ENCODE data around the gene WDR82. TPM values are rescaled to one million over a fixed set of nuclear protein-coding genes. Genes with fewer than 3 reads are reported as not detected.

Gene WDR82
- total and polyA plus RNA-seq, 4 donors: 27.9 to 72.4 (median 44.9) TPM

- H3K4me1 ChIP-seq (ENCODE audit: control insufficient read depth in 1 of 2, insufficient read depth in 2 of 2, low read length in 2 of 2): no peaks in the 10 kb centered on the region
- DNase-seq (peak in 1 of 2 donors; percentile 72), ATAC-seq (ENCODE audit: low FRiP score) (peak; percentile 5)
- H3K9me3 ChIP-seq (ENCODE audit: control insufficient read depth, low read length): no peaks in the 10 kb centered on the region
- 98 to 100% methylated on average over 1 of the region's 1 CpG for WGBS, 2 donors
- no peaks in the 10 kb centered on the region for H3K27me3 ChIP-seq (ENCODE audit: control insufficient read depth in 1 of 2, insufficient read depth in 2 of 2, low read length in 1 of 2)
- intact Hi-C loops (cut with DNase I): no loop called here
- no peak overlapping the region for H3K4me3 ChIP-seq (ENCODE audit: low read length in 2 of 2)
- no peak overlapping the region for H3K27ac ChIP-seq (ENCODE audit: low read depth in 1 of 2, low read length in 2 of 2)
- H3K36me3 ChIP-seq (ENCODE audit: control insufficient read depth in 1 of 2, insufficient read depth in 2 of 2, low read length in 1 of 2): no peaks in the 10 kb centered on the region
These were observed 38.2 kb downstream of the WDR82 start for GRCh38 chr3:52240059-52240885.

GRCh38 chr3:52238761-52239701, 39.4 kb downstream of the WDR82 start, which contains the start of gene TWF2:
Gene TWF2 (minus strand): TSS chr3:52239158. CDS start chr3:52239016, 142 bp downstream.
- Histone ChIP-seq H3K27ac (ENCODE audit: low read depth in 1 of 2, low read length in 2 of 2) (peak within 1 kb of the TSS in 1 of 2 donors; percentile 50), H3K36me3 (ENCODE audit: control insufficient read depth in 1 of 2, insufficient read depth in 2 of 2, low read length in 1 of 2) (no peaks in the 10 kb centered on the region), H3K27me3 (ENCODE audit: control insufficient read depth in 1 of 2, insufficient read depth in 2 of 2, low read length in 1 of 2) (no peaks in the 10 kb centered on the region), H3K4me1 (ENCODE audit: control insufficient read depth in 1 of 2, insufficient read depth in 2 of 2, low read length in 2 of 2) (no peaks in the 10 kb centered on the region), H3K9me3 (ENCODE audit: control insufficient read depth, low read length) (no peaks in the 10 kb centered on the region), H3K4me3 (ENCODE audit: low read length in 2 of 2) (peak within 1 kb of the TSS; percentile 52 to 89)
- WGBS, 2 donors: 0 to 1% methylated on average over 66 to 92 of the region's 92 CpGs
- ATAC-seq (ENCODE audit: low FRiP score) (peak; percentile 93), DNase-seq (peak; percentile 87 to 94)
- intact Hi-C loops (cut with DNase I): loop anchor here (5.0 kb wide), 2 partner anchors 38 to 48 kb away; partner anchors contain the start of genes GLYCTK (in 1 of the 2) and WDR82 (in 1 of the 2)

- Histone ChIP-seq H3K4me3 (ENCODE audit: low read length in 2 of 2) (peak overlapping the region; percentile 52 to 89), H3K27ac (ENCODE audit: low read depth in 1 of 2, low read length in 2 of 2) (peak overlapping the region in 1 of 2 donors; percentile 45), H3K36me3 (ENCODE audit: control insufficient read depth in 1 of 2, insufficient read depth in 2 of 2, low read length in 1 of 2) (no peaks in the 10 kb centered on the region), H3K27me3 (ENCODE audit: control insufficient read depth in 1 of 2, insufficient read depth in 2 of 2, low read length in 1 of 2) (no peaks in the 10 kb centered on the region), H3K9me3 (ENCODE audit: control insufficient read depth, low read length) (no peaks in the 10 kb centered on the region), H3K4me1 (ENCODE audit: control insufficient read depth in 1 of 2, insufficient read depth in 2 of 2, low read length in 2 of 2) (no peaks in the 10 kb centered on the region)
- DNase-seq (peak in 1 of 2 donors; percentile 46), ATAC-seq (ENCODE audit: low FRiP score) (peak; percentile 5)
- WGBS, 2 donors: 9 to 10% methylated on average over 11 of the region's 11 CpGs
- intact Hi-C loops (cut with DNase I): loop anchor here (5.0 kb wide), 2 partner anchors 39 to 49 kb away; partner anchors contain the start of genes GLYCTK (in 1 of the 2) and WDR82 (in 1 of the 2)
These were observed 40.2 kb downstream of the WDR82 start for GRCh38 chr3:52238193-52238760.

- Histone ChIP-seq H3K4me1 (ENCODE audit: control insufficient read depth in 1 of 2, insufficient read depth in 2 of 2, low read length in 2 of 2) (no peaks in the 10 kb centered on the region), H3K9me3 (ENCODE audit: control insufficient read depth, low read length) (no peaks in the 10 kb centered on the region), H3K36me3 (ENCODE audit: control insufficient read depth in 1 of 2, insufficient read depth in 2 of 2, low read length in 1 of 2) (no peaks in the 10 kb centered on the region), H3K27ac (ENCODE audit: low read depth in 1 of 2, low read length in 2 of 2) (peak overlapping the region in 1 of 2 donors; percentile 45), H3K27me3 (ENCODE audit: control insufficient read depth in 1 of 2, insufficient read depth in 2 of 2, low read length in 1 of 2) (no peaks in the 10 kb centered on the region), H3K4me3 (ENCODE audit: low read length in 2 of 2) (peak overlapping the region in 1 of 2 donors; percentile 89)
- DNase-seq (peak; percentile 92 to 94), ATAC-seq (ENCODE audit: low FRiP score) (peak; percentile 82)
- intact Hi-C loops (cut with DNase I): loop anchor here (5.0 kb wide), 2 partner anchors 40 to 50 kb away; partner anchors contain the start of genes GLYCTK (in 1 of the 2) and WDR82 (in 1 of the 2)
- WGBS, 2 donors: 1 to 2% methylated on average over 8 of the region's 8 CpGs
These were observed 40.7 kb downstream of the WDR82 start for GRCh38 chr3:52237657-52238172.

GRCh38 chr3:52237006-52237656, 41.3 kb downstream of the WDR82 start:
- ATAC-seq (ENCODE audit: low FRiP score): no peak
- no peaks in the 10 kb centered on the region for H3K9me3 ChIP-seq (ENCODE audit: control insufficient read depth, low read length)
- H3K4me1 ChIP-seq (ENCODE audit: control insufficient read depth in 1 of 2, insufficient read depth in 2 of 2, low read length in 2 of 2): no peaks in the 10 kb centered on the region
- WGBS, 2 donors: 82 to 86% methylated on average over 6 of the region's 6 CpGs
- H3K4me3 ChIP-seq (ENCODE audit: low read length in 2 of 2): no peak overlapping the region
- intact Hi-C loops (cut with DNase I): loop anchor here (5.0 kb wide), 2 partner anchors 40 to 50 kb away; partner anchors contain the start of genes GLYCTK (in 1 of the 2) and WDR82 (in 1 of the 2)
- H3K27me3 ChIP-seq (ENCODE audit: control insufficient read depth in 1 of 2, insufficient read depth in 2 of 2, low read length in 1 of 2): no peaks in the 10 kb centered on the region
- peak overlapping the region in 1 of 2 donors; percentile 20 for H3K27ac ChIP-seq (ENCODE audit: low read depth in 1 of 2, low read length in 2 of 2)
- DNase-seq: no peak
- no peaks in the 10 kb centered on the region for H3K36me3 ChIP-seq (ENCODE audit: control insufficient read depth in 1 of 2, insufficient read depth in 2 of 2, low read length in 1 of 2)

- Histone ChIP-seq H3K4me1 (ENCODE audit: control insufficient read depth in 1 of 2, insufficient read depth in 2 of 2, low read length in 2 of 2) (no peaks in the 10 kb centered on the region), H3K27ac (ENCODE audit: low read depth in 1 of 2, low read length in 2 of 2) (no peak overlapping the region), H3K27me3 (ENCODE audit: control insufficient read depth in 1 of 2, insufficient read depth in 2 of 2, low read length in 1 of 2) (no peaks in the 10 kb centered on the region), H3K9me3 (ENCODE audit: control insufficient read depth, low read length) (no peaks in the 10 kb centered on the region), H3K4me3 (ENCODE audit: low read length in 2 of 2) (no peak overlapping the region), H3K36me3 (ENCODE audit: control insufficient read depth in 1 of 2, insufficient read depth in 2 of 2, low read length in 1 of 2) (no peaks in the 10 kb centered on the region)
- intact Hi-C loops (cut with DNase I): loop anchor here (5.0 kb wide), 2 partner anchors 41 to 51 kb away; partner anchors contain the start of genes GLYCTK (in 1 of the 2) and WDR82 (in 1 of the 2)
- ATAC-seq (ENCODE audit: low FRiP score) (no peak), DNase-seq (peak in 1 of 2 donors; percentile 46)
- 71% methylated on average over 5 of the region's 5 CpGs for WGBS, 2 donors
These were observed 42.0 kb downstream of the WDR82 start for GRCh38 chr3:52236424-52236886.

GRCh38 chr3:52234516-52235447, 43.7 kb downstream of the WDR82 start:
- DNase-seq (peak; percentile 36), ATAC-seq (ENCODE audit: low FRiP score) (no peak)
- WGBS, 2 donors: 84 to 90% methylated on average over 15 of the region's 15 CpGs
- Histone ChIP-seq H3K36me3 (ENCODE audit: control insufficient read depth in 1 of 2, insufficient read depth in 2 of 2, low read length in 1 of 2) (peaks cover 0 to 2% of the 10 kb centered on the region in 2 donors), H3K4me3 (ENCODE audit: low read length in 2 of 2) (no peak overlapping the region), H3K27ac (ENCODE audit: low read depth in 1 of 2, low read length in 2 of 2) (no peak overlapping the region), H3K4me1 (ENCODE audit: control insufficient read depth in 1 of 2, insufficient read depth in 2 of 2, low read length in 2 of 2) (no peaks in the 10 kb centered on the region), H3K9me3 (ENCODE audit: control insufficient read depth, low read length) (no peaks in the 10 kb centered on the region), H3K27me3 (ENCODE audit: control insufficient read depth in 1 of 2, insufficient read depth in 2 of 2, low read length in 1 of 2) (no peaks in the 10 kb centered on the region)
- intact Hi-C loops (cut with DNase I): loop anchor here (5.0 kb wide), 3 partner anchors 43 to 108 kb away; partner anchors contain the start of genes GLYCTK (in 1 of the 2) and WDR82 (in 1 of the 2)
